KMS-11 (cell line): ENCODE data around the gene RMDN2.

Source experiments
- H2AFZ ChIP-seq: fragments of 200-600 bp; sonication (generic); 2 replicates; pipeline ENCODE4 v1.6.1; 2016; ENCODE audit warnings: antibody characterized with exemption, mixed run types, low read depth
- H3K27ac ChIP-seq: fragments of 200-600 bp; sonication (generic); 2 replicates; pipeline ENCODE4 v1.6.1; 2016; ENCODE audit warnings: mild to moderate bottlenecking, mixed run types
- H3K27me3 ChIP-seq: fragments of 200-600 bp; sonication (generic); 2 replicates; pipeline ENCODE4 v1.6.1; 2017; ENCODE audit warnings: mild to moderate bottlenecking, low read depth, mixed run types, moderate library complexity; ENCODE audit not compliant: insufficient read depth
- H3K36me3 ChIP-seq: fragments of 200-600 bp; sonication (generic); 2 replicates; pipeline ENCODE4 v1.6.1; 2017; ENCODE audit warnings: mild to moderate bottlenecking, mixed run types; ENCODE audit not compliant: insufficient read depth
- H3K4me1 ChIP-seq: fragments of 200-600 bp; sonication (generic); 2 replicates; pipeline ENCODE4 v1.6.1; 2016; ENCODE audit warnings: mild to moderate bottlenecking, low read depth, mixed run types; ENCODE audit not compliant: poor library complexity, severe bottlenecking
- H3K4me2 ChIP-seq: fragments of 200-600 bp; sonication (generic); 2 replicates; pipeline ENCODE4 v1.7.0; 2016; ENCODE audit warnings: mild to moderate bottlenecking, mixed run types
- H3K4me3 ChIP-seq: fragments of 200-600 bp; sonication (generic); IDR thresholded peaks from 2 replicates; pipeline ENCODE4 v1.6.1; 2017; ENCODE audit warnings: low read depth, low read length, mixed read lengths; ENCODE audit not compliant: insufficient read depth
- H3K79me2 ChIP-seq: fragments of 200-600 bp; sonication (generic); 2 replicates; pipeline ENCODE4 v1.6.1; 2016; ENCODE audit warnings: low read depth, mixed run types; ENCODE audit not compliant: insufficient read depth
- H3K9ac ChIP-seq: fragments of 200-600 bp; sonication (generic); 2 replicates; pipeline ENCODE4 v1.6.1; 2016; ENCODE audit warnings: mild to moderate bottlenecking, mixed run types
- H4K20me1 ChIP-seq: fragments of 200-600 bp; sonication (generic); 2 replicates; pipeline ENCODE4 v1.6.1; 2016; ENCODE audit warnings: mild to moderate bottlenecking, mixed run types; ENCODE audit not compliant: insufficient read depth
- CTCF ChIP-seq: fragments of 200-600 bp; sonication (generic); conservative IDR thresholded peaks from 2 replicates; pipeline ENCODE4 v1.6.1; 2017; ENCODE audit warnings: low read depth, mild to moderate bottlenecking, antibody characterized with exemption, low read length, moderate library complexity, mixed read lengths

The RMDN2 gene

GRCh38 chr2:37907501-37908225 is 17.4 kb upstream of the RMDN2 start:
- H3K36me3 ChIP-seq: no peaks in the 10 kb centered on the region
- no peak for TF ChIP-seq CTCF
- H3K4me3 ChIP-seq: no peak overlapping the region
- H3K27me3 ChIP-seq: no peaks in the 10 kb centered on the region
- no peaks in the 10 kb centered on the region for H4K20me1 ChIP-seq
- H3K79me2 ChIP-seq: no peaks in the 10 kb centered on the region
- no peaks in the 10 kb centered on the region for H3K4me1 ChIP-seq
- H2AFZ ChIP-seq: no peak overlapping the region
- H3K9ac ChIP-seq: no peak overlapping the region
- H3K4me2 ChIP-seq: no peak overlapping the region
- no peak overlapping the region for H3K27ac ChIP-seq

DNA sequence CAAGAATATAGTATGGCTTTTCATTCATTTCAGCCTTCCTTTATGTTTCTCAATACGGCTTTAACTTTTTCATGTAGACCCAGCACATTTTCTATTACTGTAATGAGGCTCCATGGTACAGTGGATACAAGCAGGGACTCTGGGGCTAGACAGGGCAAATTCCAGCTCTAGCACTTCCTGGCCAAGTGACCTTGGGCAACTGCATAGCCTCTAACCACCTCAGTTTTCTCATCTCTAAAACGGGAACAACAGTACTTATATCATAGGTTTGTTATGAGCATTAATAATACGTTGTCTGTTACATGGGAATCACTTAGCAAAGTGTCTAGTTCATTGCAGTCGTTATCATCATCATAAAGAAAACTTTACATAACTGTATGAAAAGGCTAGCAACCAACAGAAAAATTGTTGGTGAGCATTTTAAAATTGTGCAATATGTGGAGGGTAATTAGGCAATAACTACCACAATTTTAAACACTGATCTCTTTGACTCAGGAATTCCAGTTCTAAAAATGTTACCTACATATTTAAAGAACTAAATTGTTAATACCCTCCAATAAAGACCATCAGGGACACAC is 13.7 kb upstream of the RMDN2 start:
- no peak overlapping the region for H3K9ac ChIP-seq
- H4K20me1 ChIP-seq: no peaks in the 10 kb centered on the region
- H3K4me2 ChIP-seq: no peak overlapping the region
- no peak overlapping the region for H3K27ac ChIP-seq
- H3K4me1 ChIP-seq: no peaks in the 10 kb centered on the region
- no peaks in the 10 kb centered on the region for H3K27me3 ChIP-seq
- H3K36me3 ChIP-seq: no peaks in the 10 kb centered on the region
- TF ChIP-seq CTCF: no peak
- no peak overlapping the region for H3K4me3 ChIP-seq
- no peaks in the 10 kb centered on the region for H3K79me2 ChIP-seq
- H2AFZ ChIP-seq: no peak overlapping the region

- Histone ChIP-seq H3K36me3 (no peaks in the 10 kb centered on the region), H3K4me3 (no peak overlapping the region), H2AFZ (no peak overlapping the region), H3K9ac (no peak overlapping the region), H3K27me3 (no peaks in the 10 kb centered on the region), H3K27ac (no peak overlapping the region), H3K4me2 (no peak overlapping the region), H3K79me2 (no peaks in the 10 kb centered on the region), H4K20me1 (no peaks in the 10 kb centered on the region), H3K4me1 (no peaks in the 10 kb centered on the region)
- TF ChIP-seq CTCF: no peak
Observed at GRCh38 chr2:37912056-37912455, 13.0 kb upstream of the RMDN2 start.

- H3K9ac ChIP-seq: no peak overlapping the region
- no peak overlapping the region for H3K4me2 ChIP-seq
- no peaks in the 10 kb centered on the region for H3K27me3 ChIP-seq
- no peaks in the 10 kb centered on the region for H3K79me2 ChIP-seq
- no peak for TF ChIP-seq CTCF
- no peak overlapping the region for H3K4me3 ChIP-seq
- H3K27ac ChIP-seq: no peak overlapping the region
- H3K4me1 ChIP-seq: no peaks in the 10 kb centered on the region
- H3K36me3 ChIP-seq: no peaks in the 10 kb centered on the region
- no peaks in the 10 kb centered on the region for H4K20me1 ChIP-seq
- H2AFZ ChIP-seq: no peak overlapping the region
Observed at GRCh38 chr2:37912616-37913015, 12.5 kb upstream of the RMDN2 start.
